H9 (cell line): ENCODE data around the gene YWHAB. TPM values are rescaled to one million over a fixed set of nuclear protein-coding genes. Genes with fewer than 3 reads are reported as not detected.

Experiments
- DNase-seq: peaks from one replicate; pipeline ENCODE4 v3.0.0-alpha.2; 2017
- H2AFZ ChIP-seq: one replicate; pipeline ENCODE4 v1.6.1; 2013; ENCODE audit warnings: mild to moderate bottlenecking, low read length, control low read depth, moderate library complexity
- H2AK5ac ChIP-seq: 2 replicates; pipeline ENCODE4 v1.6.1; 2013; ENCODE audit warnings: low read length, control low read depth, mixed read lengths; ENCODE audit not compliant: insufficient read length
- H2BK120ac ChIP-seq: one replicate; pipeline ENCODE4 v1.6.1; 2013; ENCODE audit warnings: low read depth, mild to moderate bottlenecking, low read length, control low read depth, inconsistent platforms; ENCODE audit not compliant: poor library complexity, severe bottlenecking
- H2BK12ac ChIP-seq: 2 replicates; pipeline ENCODE4 v1.6.1; 2013; ENCODE audit warnings: low read length, control low read depth, mixed read lengths, low read depth; ENCODE audit not compliant: insufficient read length
- H2BK15ac ChIP-seq: 2 replicates; pipeline ENCODE4 v1.6.1; 2013; ENCODE audit warnings: low read depth, low read length, control low read depth
- H2BK20ac ChIP-seq: one replicate; pipeline ENCODE4 v1.6.1; 2013; ENCODE audit warnings: low read depth, mild to moderate bottlenecking, low read length, control low read depth, inconsistent platforms; ENCODE audit not compliant: poor library complexity, severe bottlenecking
- H2BK5ac ChIP-seq: 2 replicates; pipeline ENCODE4 v1.6.1; 2013; ENCODE audit warnings: low read length, control low read depth, mixed read lengths; ENCODE audit not compliant: insufficient read length
- H3K14ac ChIP-seq: 2 replicates; pipeline ENCODE4 v1.6.1; 2013; ENCODE audit warnings: low read length, control low read depth; ENCODE audit not compliant: insufficient read depth
- H3K18ac ChIP-seq: 2 replicates; pipeline ENCODE4 v1.6.1; 2013; ENCODE audit warnings: low read depth, mild to moderate bottlenecking, mixed read lengths, low read length, control low read depth; ENCODE audit not compliant: insufficient read length
- H3K23ac ChIP-seq: 2 replicates; pipeline ENCODE4 v1.6.1; 2013; ENCODE audit warnings: low read length, control low read depth, mixed read lengths, low read depth; ENCODE audit not compliant: insufficient read length
- H3K23me2 ChIP-seq: 2 replicates; pipeline ENCODE4 v1.6.1; 2013; ENCODE audit warnings: low read depth, mild to moderate bottlenecking, mixed read lengths, low read length, control low read depth; ENCODE audit not compliant: insufficient read length, poor library complexity, severe bottlenecking
- H3K27ac ChIP-seq: 2 replicates; pipeline ENCODE4 v1.5.1; 2013; ENCODE audit warnings: low read length, control low read depth, mixed read lengths, low read depth; ENCODE audit not compliant: insufficient read length
- H3K27me3 ChIP-seq: 2 replicates; pipeline ENCODE4 v1.6.1; 2013; ENCODE audit warnings: low read length, control low read depth, inconsistent platforms; ENCODE audit not compliant: insufficient read depth
- H3K4ac ChIP-seq: 2 replicates; pipeline ENCODE4 v1.6.1; 2013; ENCODE audit warnings: low read depth, mild to moderate bottlenecking, control low read depth, inconsistent platforms, low read length, moderate library complexity
- H3K4me1 ChIP-seq: 2 replicates; pipeline ENCODE4 v1.6.1; 2013; ENCODE audit warnings: low read length, control low read depth, inconsistent platforms; ENCODE audit not compliant: insufficient read depth
- H3K4me2 ChIP-seq: 2 replicates; pipeline ENCODE4 v1.6.1; 2013; ENCODE audit warnings: low read length, control low read depth, mixed read lengths; ENCODE audit not compliant: insufficient read length, insufficient read depth
- H3K56ac ChIP-seq: 2 replicates; pipeline ENCODE4 v1.6.1; 2013; ENCODE audit warnings: low read depth, mild to moderate bottlenecking, mixed read lengths, low read length, control low read depth; ENCODE audit not compliant: insufficient read length
- H3K79me1 ChIP-seq: 2 replicates; pipeline ENCODE4 v1.6.1; 2013; ENCODE audit warnings: low read depth, mild to moderate bottlenecking, moderate library complexity, low read length, control low read depth, inconsistent platforms; ENCODE audit not compliant: insufficient read depth, poor library complexity, severe bottlenecking
- H3K79me2 ChIP-seq: 2 replicates; pipeline ENCODE4 v1.6.1; 2013; ENCODE audit warnings: low read length, control low read depth, inconsistent platforms; ENCODE audit not compliant: insufficient read depth
- H3K9ac ChIP-seq: 2 replicates; pipeline ENCODE4 v1.6.1; 2013; ENCODE audit warnings: low read length, control low read depth, mixed read lengths; ENCODE audit not compliant: insufficient read length; ENCODE audit errors: extremely low read depth
- H3K9me3 ChIP-seq: one replicate; pipeline ENCODE4 v1.6.1; 2013; ENCODE audit warnings: low read depth, low read length, inconsistent platforms; ENCODE audit not compliant: control insufficient read depth
- H3T11ph ChIP-seq: one replicate; pipeline ENCODE4 v1.6.1; 2013; ENCODE audit warnings: mild to moderate bottlenecking, low read length, control low read depth, inconsistent platforms
- H4K20me1 ChIP-seq: one replicate; pipeline ENCODE4 v1.6.1; 2013; ENCODE audit not compliant: control insufficient read depth, insufficient read length, insufficient read depth
- H4K5ac ChIP-seq: 2 replicates; pipeline ENCODE4 v1.6.1; 2013; ENCODE audit warnings: low read depth, mild to moderate bottlenecking, mixed read lengths, low read length, control low read depth; ENCODE audit not compliant: insufficient read length
- H4K8ac ChIP-seq: replicated peaks from 2 replicates; pipeline ENCODE4 v1.6.1; 2013; ENCODE audit warnings: low read length, control low read depth, mixed read lengths, low read depth; ENCODE audit not compliant: insufficient read length
- H4K91ac ChIP-seq: 2 replicates; pipeline ENCODE4 v1.6.1; 2013; ENCODE audit warnings: low read depth, mild to moderate bottlenecking, moderate library complexity, mixed read lengths, low read length, control low read depth; ENCODE audit not compliant: insufficient read length
- H3K27ac Mint-ChIP-seq, 3 experiments: 2 replicates in 2 of 3; 3 replicates in 1 of 3; pipeline ENCODE4 v1.8.0; 2020 to 2021; ENCODE audit warnings: mixed read lengths in 3 of 3, mild to moderate bottlenecking in 1 of 3, moderate library complexity in 1 of 3
- H3K27me3 Mint-ChIP-seq: 2 replicates; pipeline ENCODE4 v1.8.0; 2021; ENCODE audit warnings: low read depth, mild to moderate bottlenecking, moderate library complexity, mixed read lengths
- H3K36me3 Mint-ChIP-seq, 3 experiments: 2 replicates in 2 of 3; 3 replicates in 1 of 3; pipeline ENCODE4 v1.8.0; 2020 to 2021; ENCODE audit warnings: low read depth in 3 of 3, mixed read lengths in 3 of 3; ENCODE audit not compliant: insufficient read depth in 1 of 3
- H3K4me1 Mint-ChIP-seq, 2 experiments: 2 replicates each; pipeline ENCODE4 v1.8.0; 2020; ENCODE audit warnings: mixed read lengths in 2 of 2
- H3K4me3 Mint-ChIP-seq, 2 experiments: 2 replicates in 1 of 2; 3 replicates in 1 of 2; pipeline ENCODE4 v1.8.0; 2020 to 2021; ENCODE audit warnings: mild to moderate bottlenecking in 2 of 2, mixed read lengths in 2 of 2, moderate library complexity in 1 of 2
- H3K9me3 Mint-ChIP-seq, 2 experiments: 2 replicates in 1 of 2; 3 replicates in 1 of 2; pipeline ENCODE4 v1.8.0; 2020; ENCODE audit warnings: mild to moderate bottlenecking in 2 of 2, mixed read lengths in 2 of 2, moderate library complexity in 1 of 2
- CTCF ChIP-seq: fragments of 200-600 bp; sonication (generic); conservative IDR thresholded peaks from 3 replicates; pipeline ENCODE4 v1.8.0; 2021; ENCODE audit warnings: antibody characterized with exemption, mild to moderate bottlenecking
- WGBS: extraction: QIAGEN DNeasy Blood & Tissue Kit; methylation state at CpG from one replicate; pipeline ENCODE4 v1.1.7; 2013; ENCODE audit warnings: missing lambda C conversion rate, low lambda C conversion rate, mixed read lengths; ENCODE audit not compliant: insufficient read length; ENCODE audit errors: extremely low coverage; 5-methylcytosine and 5-hydroxymethylcytosine counted together
- total RNA-seq: library from RNA; stranded (reverse); gene quantifications from 2 replicates; pipeline ENCODE4 v1.2.1, GENCODE V29; 2021

The YWHAB gene
- total RNA-seq, 1 experiment from 2014 or later = 203 TPM

- no peak for TF ChIP-seq CTCF
- Histone ChIP-seq H4K8ac (no peak overlapping the region), H3K4me1 (no peaks in the 10 kb centered on the region), H3K14ac (no peak overlapping the region), H3K18ac (no peak overlapping the region), H4K20me1 (no peaks in the 10 kb centered on the region), H2BK20ac (no peak overlapping the region), H4K91ac (no peak overlapping the region), H3K9me3 (no peaks in the 10 kb centered on the region), H3K79me1 (peaks cover 13% of the 10 kb centered on the region), H2AFZ (no peak overlapping the region), H2AK5ac (no peak overlapping the region), H3K4me2 (peak overlapping the region; percentile 87), H3K79me2 (peaks cover 48% of the 10 kb centered on the region), H3K9ac (peak overlapping the region; percentile 88), H3K27me3 (no peaks in the 10 kb centered on the region), H3K23ac (no peak overlapping the region), H2BK15ac (no peak overlapping the region), H4K5ac (no peak overlapping the region), H2BK120ac (no peak overlapping the region), H2BK12ac (no peak overlapping the region), H2BK5ac (no peak overlapping the region), H3K23me2 (peaks cover 9% of the 10 kb centered on the region), H3T11ph (no peak overlapping the region), H3K27ac (no peak overlapping the region), H3K4ac (no peak overlapping the region), H3K56ac (no peak overlapping the region)
- Mint-ChIP-seq H3K4me3 (peak overlapping the region; percentile 97 to 98), H3K4me1 (peaks cover 34 to 37% of the 10 kb centered on the region in 2 experiments), H3K36me3 (peaks cover 0 to 22% (median under 1%) of the 10 kb centered on the region in 3 experiments; a peak in 3 of 7 replicates), H3K27me3 (no peaks in the 10 kb centered on the region), H3K9me3 (no peaks in the 10 kb centered on the region; a peak in 1 of 5 replicates), H3K27ac (peak overlapping the region; percentile 80 to 97 (median 96); a peak in 3 of 7 replicates)
- DNase-seq = no peak
- no CpG with 5 or more reads among the region's 2 CpGs for WGBS
These were observed 1.3 kb downstream of the YWHAB start for GRCh38 chr20:44886828-44887227.
